Activated CD4-positive, alpha-beta memory T cell treated with anti-CD3 and anti-CD28 coated beads for 36 hours (primary cell): ENCODE measurements around the gene RBM19. TPM values are rescaled to one million over a fixed set of nuclear protein-coding genes. Genes with fewer than 3 reads are reported as not detected.

ENCODE experiments used
- CTCF ChIA-PET: fragments of 350-600 bp; sonication (Branson Sonifier 250); formaldehyde crosslinking; loops from one replicate; lab custom pipeline; 2021; ENCODE audit warnings: antibody characterized with exemption, inconsistent platforms; lab: Charles Lee
- POLR2A ChIA-PET: fragments of 350-600 bp; sonication (Branson Sonifier 250); formaldehyde crosslinking; loops from one replicate; lab custom pipeline; 2021; ENCODE audit warnings: antibody characterized with exemption; lab: Charles Lee
- DNase-seq: peaks from one replicate; pipeline ENCODE4 v3.0.0-alpha.2; 2020
- H3K27ac Mint-ChIP-seq: one replicate; pipeline ENCODE4 v1.8.0; 2021; ENCODE audit warnings: mixed read lengths
- H3K27me3 Mint-ChIP-seq: one replicate; pipeline ENCODE4 v1.8.0; 2021; ENCODE audit warnings: mixed read lengths
- H3K36me3 Mint-ChIP-seq: one replicate; pipeline ENCODE4 v1.8.0; 2021; ENCODE audit warnings: mixed read lengths
- H3K4me1 Mint-ChIP-seq: one replicate; pipeline ENCODE4 v1.8.0; 2021; ENCODE audit warnings: low read depth, mixed read lengths
- H3K4me3 Mint-ChIP-seq: one replicate; pipeline ENCODE4 v1.8.0; 2021; ENCODE audit warnings: mild to moderate bottlenecking, mixed read lengths
- H3K9me3 Mint-ChIP-seq: one replicate; pipeline ENCODE4 v1.8.0; 2021; ENCODE audit warnings: mixed read lengths
- intact Hi-C: fragments of 100-400 bp; cut with micrococcal nuclease; formaldehyde crosslinking; loops from one replicate; pipeline ENCODE4 v1.15.1; 2023
- total RNA-seq, 2 experiments: library from RNA; stranded (reverse); gene quantifications; one replicate each; pipeline ENCODE4 v1.2.3, GENCODE V29; 2021

The RBM19 gene
- total RNA-seq, 2 experiments from 2014 or later: 69.6 to 74.1 TPM

GRCh38 chr12:113769305-113769704, 196.8 kb downstream of the RBM19 start:
- POLR2A ChIA-PET: no interaction called here
- CTCF ChIA-PET: no interaction called here
- no peak overlapping the region for H3K4me3 Mint-ChIP-seq
- H3K27ac Mint-ChIP-seq: no peak overlapping the region
- no peaks in the 10 kb centered on the region for H3K4me1 Mint-ChIP-seq
- intact Hi-C loops: no loop called here
- H3K27me3 Mint-ChIP-seq: no peaks in the 10 kb centered on the region
- H3K36me3 Mint-ChIP-seq: no peaks in the 10 kb centered on the region
- DNase-seq: no peak
- H3K9me3 Mint-ChIP-seq: no peaks in the 10 kb centered on the region

GRCh38 chr12:113768850-113769249, 197.3 kb downstream of the RBM19 start:
- ChIA-PET CTCF (no interaction called here), POLR2A (no interaction called here)

GRCh38 chr12:113766879-113767878, 198.9 kb downstream of the RBM19 start:
- Mint-ChIP-seq H3K9me3 (no peaks in the 10 kb centered on the region), H3K36me3 (no peaks in the 10 kb centered on the region), H3K4me3 (no peak overlapping the region), H3K27me3 (peaks cover 9% of the 10 kb centered on the region), H3K27ac (no peak overlapping the region), H3K4me1 (no peaks in the 10 kb centered on the region)
- DNase-seq: no peak
- ChIA-PET CTCF (no interaction called here), POLR2A (no interaction called here)
- intact Hi-C loops: no loop called here

More at GRCh38 chr12:113768850-113769249, 197.3 kb downstream of the RBM19 start:
- Mint-ChIP-seq H3K4me3 (no peak overlapping the region), H3K27me3 (no peaks in the 10 kb centered on the region), H3K4me1 (no peaks in the 10 kb centered on the region), H3K9me3 (no peaks in the 10 kb centered on the region), H3K27ac (no peak overlapping the region), H3K36me3 (no peaks in the 10 kb centered on the region)
- DNase-seq: no peak
- intact Hi-C loops: no loop called here
